ENCODE data around the gene SBF2.

DNA sequence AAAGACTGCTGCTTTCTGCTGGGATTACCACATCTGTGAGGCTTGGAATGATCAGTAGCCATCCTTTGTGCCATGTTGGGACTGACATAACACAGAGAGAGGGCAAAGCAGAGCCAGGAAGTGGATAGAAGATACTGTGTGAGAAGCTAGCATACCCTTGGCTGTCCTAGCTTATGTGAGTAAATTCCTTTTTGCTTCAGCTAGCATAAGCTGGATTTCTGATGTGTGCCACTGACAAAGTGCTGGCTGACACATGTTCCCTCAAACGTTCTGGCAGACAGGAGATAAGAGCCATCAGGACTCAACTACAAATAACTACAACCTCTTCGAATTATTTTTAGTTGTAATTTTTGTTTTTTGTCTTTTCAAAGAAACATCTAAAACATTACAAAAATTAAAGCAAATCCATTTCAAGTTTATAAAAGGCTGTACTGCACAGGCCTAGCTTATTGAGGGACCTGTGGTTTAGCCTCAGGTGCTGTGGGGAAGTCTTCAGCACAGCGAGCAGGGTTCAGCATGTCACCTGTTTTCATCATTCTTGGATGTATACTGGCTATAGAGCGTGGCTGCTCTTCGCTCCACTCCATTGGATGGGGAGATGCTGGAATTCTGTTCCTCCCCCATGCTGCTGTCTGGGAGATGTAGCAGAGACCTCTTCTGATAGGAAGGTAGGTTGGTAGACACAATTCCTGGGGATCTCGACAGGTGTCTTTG is 509.3 kb downstream of the SBF2 start:
- TF ChIP-seq, protein P1, sequence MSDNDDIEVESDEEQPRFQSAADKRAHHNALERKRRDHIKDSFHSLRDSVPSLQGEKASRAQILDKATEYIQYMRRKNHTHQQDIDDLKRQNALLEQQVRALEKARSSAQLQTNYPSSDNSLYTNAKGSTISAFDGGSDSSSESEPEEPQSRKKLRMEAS (IDR thresholded peaks at IDR 0.05; ENCODE audit: low read depth, low read length): no peak
- TF ChIP-seq POLR2A (IDR thresholded peaks at IDR 0.05; ENCODE audit: extremely low read depth, insufficient read length): no peak
